Measurements from ENCODE around the gene KCNIP4. TPM values are rescaled to one million over a fixed set of nuclear protein-coding genes. Genes with fewer than 3 reads are reported as not detected.

The KCNIP4 gene
- total RNA-seq, 8 experiments from 2014 or later = 1.7 to 18.5 (median 10.8) TPM

DNA sequence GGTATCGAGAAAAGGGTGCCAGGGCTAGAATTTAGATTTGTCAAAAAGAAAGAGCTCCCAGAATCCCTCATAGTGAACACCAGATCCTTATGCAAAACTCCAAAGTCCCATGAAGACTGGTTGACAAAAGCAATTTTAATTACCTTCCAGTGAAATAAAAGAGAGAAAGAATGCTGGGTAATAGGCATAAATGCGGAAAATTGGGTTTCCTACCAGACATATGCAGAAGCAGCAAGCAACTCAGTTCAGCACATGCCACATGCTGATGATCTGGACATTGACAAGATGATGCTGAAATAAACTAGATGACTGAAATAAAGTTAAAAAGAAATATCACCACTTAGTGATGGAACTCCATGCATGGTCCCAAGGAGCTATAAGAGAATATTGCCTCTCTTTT, 83.9 kb downstream of the KCNIP4 start:
- ATAC-seq (replicated peaks in 6 of 8) = no peak
- H3K4me3 ChIP-seq = no peak overlapping the region
- no peaks in the 10 kb centered on the region for H3K4me1 ChIP-seq (replicated peaks in 1 of 2)
- H3K27ac ChIP-seq = no peak overlapping the region
- in situ Hi-C loops (cut with MboI; ENCODE audit: low pct_unique_long_range_greater_than_20kb in 2 of 9, low sequenced_read_pairs in 9 of 9, unreplicated experiment in 9 of 9) = no loop called here
- 0 to 100% (median 90%) methylated on average over 1 to 2 of the region's 2 CpGs; no CpG with 5 or more reads in 2 of the 10 experiments for WGBS, 10 experiments

DNA sequence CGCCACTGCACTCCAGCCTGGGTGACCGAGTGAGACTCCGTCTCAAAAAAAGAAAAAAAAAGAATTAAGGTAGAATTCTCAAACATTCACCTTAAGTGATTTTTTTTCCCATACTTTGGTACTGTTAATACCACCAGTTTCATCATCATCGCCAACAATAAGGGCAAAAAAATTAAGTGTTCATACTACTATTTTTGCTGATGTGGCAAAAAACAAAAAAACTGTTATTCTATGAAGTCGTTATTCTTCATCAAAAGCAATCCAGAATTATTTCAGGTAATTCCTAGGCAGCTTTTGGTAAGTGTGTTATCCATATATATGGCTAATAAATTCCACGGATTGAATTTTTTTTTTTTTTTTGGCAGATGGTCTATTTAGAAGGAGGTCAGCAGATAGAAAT, 85.7 kb downstream of the KCNIP4 start:
- no peak overlapping the region for H3K4me3 ChIP-seq
- no peak overlapping the region for H3K27ac ChIP-seq
- ATAC-seq (replicated peaks in 6 of 8) = no peak
- 40 to 100% (median 93%) methylated on average over 1 to 5 of the region's 6 CpGs for WGBS, 10 experiments
- in situ Hi-C loops (cut with MboI; ENCODE audit: low pct_unique_long_range_greater_than_20kb in 2 of 9, low sequenced_read_pairs in 9 of 9, unreplicated experiment in 9 of 9) = no loop called here
- no peaks in the 10 kb centered on the region for H3K4me1 ChIP-seq (replicated peaks in 1 of 2)

DNA sequence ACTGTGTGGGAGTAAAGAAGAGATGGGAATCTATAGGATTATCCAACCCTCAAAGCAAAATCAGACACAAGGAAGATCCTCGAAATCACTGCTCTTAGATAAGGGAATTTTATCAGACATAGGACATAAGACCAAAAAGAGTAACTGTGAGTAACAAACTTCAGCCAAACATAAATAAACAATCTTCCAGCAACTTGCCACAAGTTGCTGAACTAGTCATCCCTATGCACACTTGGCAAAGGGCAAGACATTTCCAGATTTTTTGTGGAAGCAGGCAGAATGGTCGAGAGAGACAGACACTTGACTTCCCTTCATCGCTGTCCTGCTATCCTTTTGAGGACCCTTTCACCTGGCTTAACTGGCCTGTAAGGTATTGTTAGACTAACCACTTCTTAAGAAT, 89.6 kb downstream of the KCNIP4 start:
- 25 to 97% (median 82%) methylated on average over 1 to 3 of the region's 3 CpGs; no CpG with 5 or more reads in 2 of the 10 experiments for WGBS, 10 experiments
- H3K27ac ChIP-seq = no peak overlapping the region
- in situ Hi-C loops (cut with MboI; ENCODE audit: low pct_unique_long_range_greater_than_20kb in 2 of 9, low sequenced_read_pairs in 9 of 9, unreplicated experiment in 9 of 9) = no loop called here

GRCh38 chr4:21856754-21857153, 91.8 kb downstream of the KCNIP4 start:
- in situ Hi-C loops (cut with MboI; ENCODE audit: low pct_unique_long_range_greater_than_20kb in 2 of 9, low sequenced_read_pairs in 9 of 9, unreplicated experiment in 9 of 9) = no loop called here
- Histone ChIP-seq H3K27ac (no peak overlapping the region), H3K4me1 (replicated peaks in 1 of 2) (no peaks in the 10 kb centered on the region), H3K4me3 (no peak overlapping the region)
- 50 to 80% methylated on average over 1 of the region's 2 CpGs; no CpG with 5 or more reads in 8 of the 10 experiments for WGBS, 10 experiments
- no peak for ATAC-seq (replicated peaks in 6 of 8)

More for the DNA sequence above, 89.6 kb downstream of the KCNIP4 start:
- no peak for ATAC-seq (replicated peaks in 6 of 8)
- Histone ChIP-seq H3K4me1 (replicated peaks in 1 of 2) (no peaks in the 10 kb centered on the region), H3K4me3 (no peak overlapping the region)

DNA sequence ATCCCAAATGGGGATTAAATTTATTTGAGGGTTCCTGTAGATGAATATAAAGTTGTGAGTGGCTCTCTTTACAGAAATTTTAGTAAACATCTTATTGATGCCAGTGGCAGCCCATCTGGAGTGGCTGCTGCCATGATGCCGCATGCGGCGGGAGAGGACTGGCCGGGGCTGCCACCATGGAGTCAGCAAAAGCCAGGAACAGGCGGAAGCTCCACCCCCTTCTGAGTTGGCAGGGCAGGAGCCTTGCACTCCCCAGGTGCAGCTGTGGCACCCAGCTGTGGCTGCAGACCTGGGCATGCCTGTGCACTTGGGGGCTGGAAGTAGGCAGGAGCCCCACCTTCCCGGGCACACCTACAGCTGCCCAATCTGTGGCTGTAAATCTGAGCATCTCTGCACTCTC, 92.3 kb downstream of the KCNIP4 start:
- Histone ChIP-seq H3K4me1 (replicated peaks in 1 of 2) (no peaks in the 10 kb centered on the region), H3K27ac (no peak overlapping the region), H3K4me3 (no peak overlapping the region)
- WGBS, 10 experiments = 60 to 100% (median 80%) methylated on average over 2 to 3 of the region's 6 CpGs; no CpG with 5 or more reads in 7 of the 10 experiments
- in situ Hi-C loops (cut with MboI; ENCODE audit: low pct_unique_long_range_greater_than_20kb in 2 of 9, low sequenced_read_pairs in 9 of 9, unreplicated experiment in 9 of 9) = no loop called here
- ATAC-seq (replicated peaks in 6 of 8) = no peak

DNA sequence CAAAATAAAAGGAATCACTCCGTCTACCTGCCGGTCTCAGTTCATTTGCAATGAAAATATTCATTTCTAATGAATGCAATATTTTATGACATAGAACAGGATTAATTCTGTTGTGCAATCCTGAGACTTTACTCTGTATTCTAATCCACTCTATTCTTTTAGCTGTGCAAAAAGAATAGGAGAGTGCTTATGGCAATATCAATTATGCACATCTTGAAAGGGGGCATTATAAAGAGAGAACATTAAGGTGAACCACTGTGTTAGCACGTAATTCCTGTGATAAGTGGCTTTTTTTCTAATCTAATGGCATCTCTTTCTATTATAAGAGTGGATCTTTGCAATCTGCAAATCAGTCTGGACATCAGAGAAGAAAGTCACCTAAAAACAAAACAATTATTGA, 99.5 kb downstream of the KCNIP4 start:
- Histone ChIP-seq H3K27ac (peak overlapping the region in 1 of 2 donors; percentile 29), H3K4me1 (replicated peaks in 1 of 2) (peaks cover 18 to 31% of the 10 kb centered on the region in 2 donors), H3K4me3 (no peak overlapping the region)
- WGBS, 10 experiments = 33 to 94% (median 65%) methylated on average over 1 to 3 of the region's 3 CpGs; no CpG with 5 or more reads in 2 of the 10 experiments
- peak in 5 of 8 experiments; percentile 12 to 85 (median 44) for ATAC-seq (replicated peaks in 6 of 8)
- in situ Hi-C loops (cut with MboI; ENCODE audit: low pct_unique_long_range_greater_than_20kb in 2 of 9, low sequenced_read_pairs in 9 of 9, unreplicated experiment in 9 of 9) = no loop called here

GRCh38 chr4:21848021-21848420, 100.6 kb downstream of the KCNIP4 start:
- in situ Hi-C loops (cut with MboI; ENCODE audit: low pct_unique_long_range_greater_than_20kb in 2 of 9, low sequenced_read_pairs in 9 of 9, unreplicated experiment in 9 of 9) = no loop called here
- 60 to 90% (median 70%) methylated on average over 2 of the region's 2 CpGs; no CpG with 5 or more reads in 6 of the 10 experiments for WGBS, 10 experiments
- ATAC-seq (replicated peaks in 6 of 8) = no peak
- Histone ChIP-seq H3K27ac (peak overlapping the region in 1 of 2 donors; percentile 19), H3K4me3 (no peak overlapping the region), H3K4me1 (replicated peaks in 1 of 2) (peaks cover 18 to 31% of the 10 kb centered on the region in 2 donors)

- H3K27ac ChIP-seq = no peak overlapping the region
- H3K4me1 ChIP-seq (replicated peaks in 1 of 2) = peaks cover 18 to 30% of the 10 kb centered on the region in 2 donors
- WGBS, 10 experiments = 4 to 95% (median 79%) methylated on average over 1 to 4 of the region's 4 CpGs
- ATAC-seq (replicated peaks in 6 of 8) = no peak
- H3K4me3 ChIP-seq = no peak overlapping the region
- in situ Hi-C loops (cut with MboI; ENCODE audit: low pct_unique_long_range_greater_than_20kb in 2 of 9, low sequenced_read_pairs in 9 of 9, unreplicated experiment in 9 of 9) = no loop called here
Observed at GRCh38 chr4:21845663-21846062, 102.9 kb downstream of the KCNIP4 start.

- Histone ChIP-seq H3K4me3 (no peak overlapping the region), H3K27ac (no peak overlapping the region), H3K4me1 (replicated peaks in 1 of 2) (no peaks in the 10 kb centered on the region)
- ATAC-seq (replicated peaks in 6 of 8) = no peak
- in situ Hi-C loops (cut with MboI; ENCODE audit: low pct_unique_long_range_greater_than_20kb in 2 of 9, low sequenced_read_pairs in 9 of 9, unreplicated experiment in 9 of 9) = no loop called here
Observed at GRCh38 chr4:21835712-21836111, 112.9 kb downstream of the KCNIP4 start.

GRCh38 chr4:21830272-21830671, 118.3 kb downstream of the KCNIP4 start:
- 40 to 93% (median 86%) methylated on average over 1 to 5 of the region's 5 CpGs; no CpG with 5 or more reads in 1 of the 10 experiments for WGBS, 10 experiments
- Histone ChIP-seq H3K4me1 (replicated peaks in 1 of 2) (no peaks in the 10 kb centered on the region), H3K4me3 (no peak overlapping the region), H3K27ac (no peak overlapping the region)
- no peak for ATAC-seq (replicated peaks in 6 of 8)
- in situ Hi-C loops (cut with MboI; ENCODE audit: low pct_unique_long_range_greater_than_20kb in 2 of 9, low sequenced_read_pairs in 9 of 9, unreplicated experiment in 9 of 9) = no loop called here

DNA sequence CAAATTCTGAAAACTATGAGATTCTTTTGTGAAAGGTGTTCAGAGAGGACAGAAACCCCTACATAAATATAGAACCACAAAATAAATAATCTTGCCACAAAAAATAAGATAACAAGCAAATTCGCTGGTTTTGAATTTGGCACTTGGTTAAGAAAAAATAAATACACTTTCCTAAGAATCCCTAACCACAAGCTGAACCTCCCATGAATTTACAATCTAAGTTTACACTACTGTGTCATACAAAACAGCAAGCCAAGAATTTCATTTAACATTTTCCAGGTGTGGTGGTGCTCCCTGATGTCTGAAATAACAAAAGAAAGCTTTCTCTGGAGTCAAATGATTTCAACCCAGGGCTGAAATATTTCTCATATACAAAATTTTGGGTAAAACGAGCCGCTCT, 121.0 kb downstream of the KCNIP4 start:
- in situ Hi-C loops (cut with MboI; ENCODE audit: low pct_unique_long_range_greater_than_20kb in 2 of 9, low sequenced_read_pairs in 9 of 9, unreplicated experiment in 9 of 9) = no loop called here
- Histone ChIP-seq H3K4me3 (no peak overlapping the region), H3K27ac (no peak overlapping the region), H3K4me1 (replicated peaks in 1 of 2) (no peaks in the 10 kb centered on the region)
- WGBS, 10 experiments = 36 to 100% (median 89%) methylated on average over 2 to 3 of the region's 3 CpGs
- ATAC-seq (replicated peaks in 6 of 8) = peak in 1 of 8 experiments; percentile 18

DNA sequence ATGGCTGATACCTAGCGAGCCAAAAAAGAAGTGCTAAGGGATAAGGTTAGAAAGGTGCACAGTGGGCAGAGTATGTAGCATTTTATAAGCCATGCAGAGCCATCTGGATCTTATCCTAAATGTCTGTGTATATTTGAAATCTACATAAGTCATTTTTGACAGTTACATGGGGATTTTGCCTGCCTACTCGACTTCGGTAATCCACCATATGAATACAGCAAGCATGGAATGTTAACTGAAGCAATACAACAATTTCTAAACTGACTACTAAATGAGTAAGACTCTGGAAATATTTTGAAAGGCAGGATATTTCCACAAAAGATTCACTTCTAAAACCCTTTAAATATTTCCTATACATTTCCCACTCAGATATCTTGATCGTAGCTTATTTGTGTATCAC, 122.5 kb downstream of the KCNIP4 start:
- no peaks in the 10 kb centered on the region for H3K4me1 ChIP-seq (replicated peaks in 1 of 2)
- ATAC-seq (replicated peaks in 6 of 8) = no peak
- in situ Hi-C loops (cut with MboI; ENCODE audit: low pct_unique_long_range_greater_than_20kb in 2 of 9, low sequenced_read_pairs in 9 of 9, unreplicated experiment in 9 of 9) = no loop called here
- WGBS, 10 experiments = 42 to 100% (median 91%) methylated on average over 1 to 4 of the region's 4 CpGs; no CpG with 5 or more reads in 1 of the 10 experiments
- H3K4me3 ChIP-seq = no peak overlapping the region
- H3K27ac ChIP-seq = no peak overlapping the region

DNA sequence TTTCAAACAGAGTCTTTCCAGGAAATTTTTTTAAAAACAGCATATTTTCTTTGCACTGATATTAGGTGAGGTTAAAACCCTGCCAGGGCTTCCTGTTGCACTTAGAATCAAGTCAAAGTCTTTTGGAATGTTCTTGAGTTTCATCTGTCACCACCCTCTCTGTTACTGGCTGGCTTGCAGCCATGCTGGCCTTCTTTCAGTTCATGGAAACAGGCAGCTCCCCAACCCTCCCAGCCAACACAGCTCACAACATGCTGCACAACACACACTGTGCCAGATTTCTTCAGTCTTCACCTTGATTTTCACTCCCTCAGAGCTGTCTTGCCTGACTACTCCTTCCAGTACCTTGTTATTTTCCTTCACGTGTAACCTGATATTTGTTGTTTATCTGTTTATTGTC, 129.5 kb downstream of the KCNIP4 start:
- in situ Hi-C loops (cut with MboI; ENCODE audit: low pct_unique_long_range_greater_than_20kb in 2 of 9, low sequenced_read_pairs in 9 of 9, unreplicated experiment in 9 of 9) = loop anchor here in 1 of 9 experiments (25.0 kb wide), 1 partner anchor 568 kb away; no protein-coding TSS in a partner anchor
- peak in 3 of 8 experiments; percentile 15 to 97 (median 60) for ATAC-seq (replicated peaks in 6 of 8)
- no peak overlapping the region for H3K27ac ChIP-seq

GRCh38 chr4:21815651-21816377, 132.8 kb downstream of the KCNIP4 start:
- no peak for ATAC-seq (replicated peaks in 6 of 8)
- in situ Hi-C loops (cut with MboI; ENCODE audit: low pct_unique_long_range_greater_than_20kb in 2 of 9, low sequenced_read_pairs in 9 of 9, unreplicated experiment in 9 of 9) = loop anchor here in 1 of 9 experiments (25.0 kb wide), 1 partner anchor 571 kb away; no protein-coding TSS in a partner anchor
- Histone ChIP-seq H3K4me3 (no peak overlapping the region), H3K27ac (no peak overlapping the region), H3K4me1 (replicated peaks in 1 of 2) (no peaks in the 10 kb centered on the region)

More for the DNA sequence above, 129.5 kb downstream of the KCNIP4 start:
- no peaks in the 10 kb centered on the region for H3K4me1 ChIP-seq (replicated peaks in 1 of 2)
- WGBS, 10 experiments = 0 to 100% (median 75%) methylated on average over 1 of the region's 1 CpG; no CpG with 5 or more reads in 2 of the 10 experiments
- H3K4me3 ChIP-seq = no peak overlapping the region

All from motor neuron (in vitro differentiated cells).